Effector CD8-positive, alpha-beta T cell (primary cell): Measurements from ENCODE around the gene TAS2R41.

ENCODE experiments used
- DNase-seq: peaks from one replicate; lab custom pipeline; 2025; lab: John Stamatoyannopoulos, UW

TAS2R41 gene

GRCh38 chr7:143493751-143494150 lies 16.1 kb downstream of the TAS2R41 start:
- DNase-seq = no peak

GRCh38 chr7:143494622-143495021 lies 16.9 kb downstream of the TAS2R41 start:
- DNase-seq = no peak

GRCh38 chr7:143495851-143496250 lies 18.2 kb downstream of the TAS2R41 start:
- no peak for DNase-seq

GRCh38 chr7:143496263-143496662 lies 18.6 kb downstream of the TAS2R41 start:
- no peak for DNase-seq

GRCh38 chr7:143497008-143497795 lies 19.5 kb downstream of the TAS2R41 start:
- no peak for DNase-seq

- no peak for DNase-seq
These were observed 21.6 kb downstream of the TAS2R41 start for GRCh38 chr7:143499246-143499645.

- DNase-seq = no peak
These were observed 22.2 kb downstream of the TAS2R41 start for GRCh38 chr7:143499743-143500348.

GRCh38 chr7:143503261-143503660 lies 25.6 kb downstream of the TAS2R41 start:
- DNase-seq = no peak

- DNase-seq = no peak
These were observed 26.7 kb downstream of the TAS2R41 start for GRCh38 chr7:143504215-143504936.

- no peak for DNase-seq
These were observed 27.2 kb downstream of the TAS2R41 start for GRCh38 chr7:143504937-143505297.

- no peak for DNase-seq
These were observed 28.2 kb downstream of the TAS2R41 start for GRCh38 chr7:143505838-143506237.

- no peak for DNase-seq
These were observed 29.4 kb downstream of the TAS2R41 start for GRCh38 chr7:143507094-143507518.

GRCh38 chr7:143507534-143508055 lies 29.9 kb downstream of the TAS2R41 start:
- no peak for DNase-seq

GRCh38 chr7:143510854-143511592 lies 33.4 kb downstream of the TAS2R41 start:
- no peak for DNase-seq

- no peak for DNase-seq
These were observed 33.9 kb downstream of the TAS2R41 start for GRCh38 chr7:143511593-143512047.

- no peak for DNase-seq
These were observed 35.0 kb downstream of the TAS2R41 start for GRCh38 chr7:143512488-143513340.

- DNase-seq = no peak
These were observed 36.8 kb downstream of the TAS2R41 start for GRCh38 chr7:143514487-143514886.

GRCh38 chr7:143514995-143515735 lies 37.5 kb downstream of the TAS2R41 start:
- DNase-seq = no peak

GRCh38 chr7:143516981-143517380 lies 39.3 kb downstream of the TAS2R41 start:
- no peak for DNase-seq

- DNase-seq = no peak
These were observed 40.8 kb downstream of the TAS2R41 start for GRCh38 chr7:143518521-143518920.
